Central memory CD8-positive, alpha-beta T cell (primary cell): ENCODE data around the gene PDZD2.

Source experiments
- ATAC-seq: fragments of 150-1000 bp; cut with Tn5 transposase; replicated peaks from 2 replicates; pipeline ENCODE4 v1.10.0; 2022; ENCODE audit warnings: mild to moderate bottlenecking, moderate FRiP score, moderate number of reproducible peaks; ENCODE audit not compliant: poor library complexity, severe bottlenecking; ENCODE audit errors: extremely low read depth
- DNase-seq, 2 donors: peaks; one replicate each; pipeline ENCODE4 v3.0.0; 2021; ENCODE audit warnings: low spot score in 2 of 2
- H3K27ac Mint-ChIP-seq: one replicate; pipeline ENCODE4 v1.8.0; 2022; ENCODE audit warnings: low read depth, mild to moderate bottlenecking, moderate library complexity, mixed read lengths
- H3K27me3 Mint-ChIP-seq: one replicate; pipeline ENCODE4 v1.8.0; 2022; ENCODE audit warnings: mixed read lengths
- H3K36me3 Mint-ChIP-seq: one replicate; pipeline ENCODE4 v1.8.0; 2022; ENCODE audit warnings: mild to moderate bottlenecking, moderate library complexity, mixed read lengths; ENCODE audit not compliant: insufficient read depth
- H3K4me1 Mint-ChIP-seq: one replicate; pipeline ENCODE4 v1.8.0; 2022; ENCODE audit warnings: mixed read lengths
- H3K4me3 Mint-ChIP-seq: one replicate; pipeline ENCODE4 v1.8.0; 2022; ENCODE audit warnings: mild to moderate bottlenecking, moderate library complexity, mixed read lengths
- H3K9me3 Mint-ChIP-seq: one replicate; pipeline ENCODE4 v1.8.0; 2022; ENCODE audit warnings: mixed read lengths

PDZD2 gene

GRCh38 chr5:31934156-31934555 is 295.2 kb downstream of the PDZD2 start:
- peaks cover 2% of the 10 kb centered on the region for H3K36me3 Mint-ChIP-seq
- H3K27me3 Mint-ChIP-seq = no peaks in the 10 kb centered on the region
- no peak for DNase-seq
- no peak overlapping the region for H3K27ac Mint-ChIP-seq
- H3K4me1 Mint-ChIP-seq = no peaks in the 10 kb centered on the region
- ATAC-seq = no peak
- no peak overlapping the region for H3K4me3 Mint-ChIP-seq
- H3K9me3 Mint-ChIP-seq = peaks cover 5% of the 10 kb centered on the region

GRCh38 chr5:31935496-31936369 is 296.8 kb downstream of the PDZD2 start:
- Mint-ChIP-seq H3K27ac (no peak overlapping the region), H3K4me1 (no peaks in the 10 kb centered on the region), H3K36me3 (peaks cover 3% of the 10 kb centered on the region), H3K27me3 (no peaks in the 10 kb centered on the region), H3K4me3 (no peak overlapping the region), H3K9me3 (peaks cover 5% of the 10 kb centered on the region)
- DNase-seq = no peak
- ATAC-seq = no peak

- Mint-ChIP-seq H3K27ac (no peak overlapping the region), H3K9me3 (peaks cover 5% of the 10 kb centered on the region), H3K36me3 (peaks cover 3% of the 10 kb centered on the region), H3K4me1 (no peaks in the 10 kb centered on the region), H3K27me3 (no peaks in the 10 kb centered on the region), H3K4me3 (no peak overlapping the region)
- no peak for ATAC-seq
- no peak for DNase-seq
These were observed 297.8 kb downstream of the PDZD2 start for GRCh38 chr5:31936683-31937082.

GRCh38 chr5:31937226-31937625 is 298.3 kb downstream of the PDZD2 start:
- ATAC-seq (no peak), DNase-seq (no peak)
- Mint-ChIP-seq H3K27ac (no peak overlapping the region), H3K36me3 (peaks cover 3% of the 10 kb centered on the region), H3K4me3 (no peak overlapping the region), H3K9me3 (peaks cover 5% of the 10 kb centered on the region), H3K4me1 (no peaks in the 10 kb centered on the region), H3K27me3 (no peaks in the 10 kb centered on the region)

GRCh38 chr5:31937703-31938102 is 298.8 kb downstream of the PDZD2 start:
- no peak overlapping the region for H3K4me3 Mint-ChIP-seq
- H3K36me3 Mint-ChIP-seq = peaks cover 3% of the 10 kb centered on the region
- no peak overlapping the region for H3K27ac Mint-ChIP-seq
- ATAC-seq = no peak
- no peaks in the 10 kb centered on the region for H3K4me1 Mint-ChIP-seq
- H3K27me3 Mint-ChIP-seq = no peaks in the 10 kb centered on the region
- peaks cover 5% of the 10 kb centered on the region for H3K9me3 Mint-ChIP-seq
- DNase-seq = no peak

GRCh38 chr5:31939151-31939550 is 300.2 kb downstream of the PDZD2 start:
- H3K4me1 Mint-ChIP-seq = no peaks in the 10 kb centered on the region
- peaks cover 5% of the 10 kb centered on the region for H3K9me3 Mint-ChIP-seq
- H3K27ac Mint-ChIP-seq = no peak overlapping the region
- H3K36me3 Mint-ChIP-seq = peaks cover 1% of the 10 kb centered on the region
- H3K27me3 Mint-ChIP-seq = no peaks in the 10 kb centered on the region
- no peak for ATAC-seq
- no peak for DNase-seq
- no peak overlapping the region for H3K4me3 Mint-ChIP-seq

GRCh38 chr5:31941151-31941755 is 302.3 kb downstream of the PDZD2 start:
- DNase-seq (no peak), ATAC-seq (no peak)
- Mint-ChIP-seq H3K27me3 (no peaks in the 10 kb centered on the region), H3K9me3 (peaks cover 5% of the 10 kb centered on the region), H3K4me3 (no peak overlapping the region), H3K4me1 (no peaks in the 10 kb centered on the region), H3K27ac (no peak overlapping the region), H3K36me3 (peaks cover 1% of the 10 kb centered on the region)

- ATAC-seq (no peak), DNase-seq (no peak)
- Mint-ChIP-seq H3K27me3 (no peaks in the 10 kb centered on the region), H3K27ac (no peak overlapping the region), H3K36me3 (peaks cover 1% of the 10 kb centered on the region), H3K4me3 (no peak overlapping the region), H3K9me3 (peaks cover 5% of the 10 kb centered on the region), H3K4me1 (no peaks in the 10 kb centered on the region)
These were observed 303.6 kb downstream of the PDZD2 start for GRCh38 chr5:31942546-31942945.

GRCh38 chr5:31944684-31945445 is 305.9 kb downstream of the PDZD2 start:
- Mint-ChIP-seq H3K36me3 (no peaks in the 10 kb centered on the region), H3K9me3 (no peaks in the 10 kb centered on the region), H3K27ac (no peak overlapping the region), H3K27me3 (no peaks in the 10 kb centered on the region), H3K4me3 (no peak overlapping the region), H3K4me1 (no peaks in the 10 kb centered on the region)
- no peak for DNase-seq
- ATAC-seq = no peak

- Mint-ChIP-seq H3K4me1 (no peaks in the 10 kb centered on the region), H3K9me3 (no peaks in the 10 kb centered on the region), H3K4me3 (no peak overlapping the region), H3K27ac (no peak overlapping the region), H3K27me3 (no peaks in the 10 kb centered on the region), H3K36me3 (no peaks in the 10 kb centered on the region)
- DNase-seq (no peak), ATAC-seq (no peak)
These were observed 309.1 kb downstream of the PDZD2 start for GRCh38 chr5:31948006-31948405.

GRCh38 chr5:31952067-31952466 is 313.1 kb downstream of the PDZD2 start:
- H3K36me3 Mint-ChIP-seq = no peaks in the 10 kb centered on the region
- ATAC-seq (no peak), DNase-seq (no peak)
- peaks cover 8% of the 10 kb centered on the region for H3K27me3 Mint-ChIP-seq
- no peak overlapping the region for H3K4me3 Mint-ChIP-seq
- no peaks in the 10 kb centered on the region for H3K4me1 Mint-ChIP-seq
- H3K27ac Mint-ChIP-seq = no peak overlapping the region
- H3K9me3 Mint-ChIP-seq = no peaks in the 10 kb centered on the region

- Mint-ChIP-seq H3K9me3 (no peaks in the 10 kb centered on the region), H3K36me3 (no peaks in the 10 kb centered on the region), H3K4me3 (no peak overlapping the region), H3K4me1 (no peaks in the 10 kb centered on the region), H3K27ac (no peak overlapping the region), H3K27me3 (peaks cover 8% of the 10 kb centered on the region)
- ATAC-seq (no peak), DNase-seq (no peak)
These were observed 315.2 kb downstream of the PDZD2 start for GRCh38 chr5:31954091-31954490.
